Femur (tissue), 1 donor: ENCODE data around the gene AGAP1.

Experiments
- DNase-seq: peaks from one replicate; pipeline ENCODE4 v3.0.0-alpha.2; 2017

AGAP1 gene

DNA sequence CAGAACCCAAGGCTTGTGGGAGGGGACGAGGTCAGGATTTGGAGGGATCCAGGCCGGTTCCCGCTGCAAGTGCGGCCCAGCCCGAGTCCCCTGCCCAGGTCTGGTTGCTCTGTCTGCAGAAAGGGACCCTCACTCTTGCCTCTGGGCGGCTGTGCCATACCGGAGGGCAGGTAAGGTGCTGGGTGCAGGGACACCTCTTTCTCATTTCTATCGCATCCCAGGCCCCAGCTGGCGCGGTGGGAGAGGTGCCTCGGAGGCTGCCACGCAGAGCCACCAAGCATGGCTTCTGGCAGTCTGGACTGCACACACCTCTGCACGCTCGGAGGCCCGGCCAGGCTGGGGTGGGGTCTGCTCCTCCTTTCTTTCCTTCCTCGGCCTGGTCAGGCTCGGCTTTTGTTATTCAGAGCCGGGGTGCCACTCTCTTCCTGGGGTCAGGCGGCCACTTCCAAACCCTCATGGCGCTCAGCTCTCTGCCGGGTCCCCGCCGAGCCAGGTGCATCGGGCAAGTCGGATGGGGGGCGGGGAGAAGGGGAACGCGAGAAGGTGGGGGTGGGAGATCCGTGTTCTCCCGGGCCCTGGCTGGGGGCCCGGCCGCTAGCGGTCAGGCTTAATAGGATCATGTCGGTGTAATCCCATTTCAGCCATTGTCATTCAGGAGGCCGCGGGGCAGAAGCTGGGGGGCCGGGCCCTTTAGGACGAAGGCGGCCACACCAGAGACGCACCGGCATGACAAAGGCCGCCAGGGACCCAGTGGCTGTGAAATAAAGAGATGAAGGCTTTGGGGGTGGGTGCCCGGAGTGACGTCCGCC is 665.3 kb downstream of the AGAP1 start:
- no peak for DNase-seq

DNA sequence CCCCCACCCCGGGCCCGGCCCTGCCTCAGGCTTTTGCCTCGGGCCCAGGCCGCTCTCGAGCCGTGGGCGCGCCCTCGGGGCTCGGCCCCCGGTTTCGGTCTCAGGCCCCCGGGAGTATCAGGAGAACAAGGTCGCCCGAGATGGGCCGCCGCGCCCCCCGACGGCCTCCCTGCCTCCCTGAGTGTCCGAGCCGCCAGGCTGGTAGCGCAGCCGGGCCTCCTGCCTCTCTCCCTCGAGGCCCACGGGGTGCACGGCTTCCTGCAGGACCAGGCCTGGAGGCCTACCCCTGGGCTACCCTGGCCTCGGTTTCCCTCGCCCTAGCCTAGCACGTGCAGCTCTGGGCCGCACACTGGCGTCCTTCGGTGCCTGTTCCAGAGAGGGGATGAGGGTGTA is 665.9 kb downstream of the AGAP1 start:
- no peak for DNase-seq

DNA sequence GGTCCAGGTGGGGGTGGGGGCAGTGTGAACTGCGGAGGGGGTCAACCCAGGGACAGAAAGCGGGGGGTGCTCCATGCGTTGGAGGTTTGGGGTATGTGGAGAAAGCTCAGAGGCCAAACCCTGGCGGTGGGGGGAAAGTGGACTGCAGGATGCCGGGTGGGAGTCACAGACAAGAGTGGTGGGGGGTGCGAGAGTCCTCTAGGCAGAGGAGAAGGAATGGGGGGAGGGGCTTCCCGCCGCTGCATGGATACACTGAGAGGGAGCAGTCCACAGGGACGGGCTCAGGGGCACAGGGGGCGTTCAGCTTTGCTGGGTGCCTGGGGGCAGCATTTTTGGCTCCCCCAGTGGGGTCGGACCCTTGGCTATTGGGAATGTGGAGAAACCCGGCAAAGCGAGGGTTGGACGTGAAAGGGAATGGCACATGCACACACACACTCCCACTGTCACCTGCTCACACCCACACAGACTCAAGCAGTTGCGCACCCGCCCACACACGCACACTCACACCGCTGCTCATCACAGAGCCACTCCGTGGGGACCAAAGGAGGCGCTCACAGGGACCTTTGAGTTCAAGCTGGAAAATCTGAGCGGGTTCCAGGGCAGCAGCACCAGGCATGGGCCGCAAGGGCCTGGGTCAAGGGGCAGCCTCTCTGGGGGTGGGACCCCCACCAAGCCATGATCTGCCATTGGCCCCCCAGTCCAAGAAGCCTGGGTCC is 666.7 kb downstream of the AGAP1 start:
- no peak for DNase-seq

DNA sequence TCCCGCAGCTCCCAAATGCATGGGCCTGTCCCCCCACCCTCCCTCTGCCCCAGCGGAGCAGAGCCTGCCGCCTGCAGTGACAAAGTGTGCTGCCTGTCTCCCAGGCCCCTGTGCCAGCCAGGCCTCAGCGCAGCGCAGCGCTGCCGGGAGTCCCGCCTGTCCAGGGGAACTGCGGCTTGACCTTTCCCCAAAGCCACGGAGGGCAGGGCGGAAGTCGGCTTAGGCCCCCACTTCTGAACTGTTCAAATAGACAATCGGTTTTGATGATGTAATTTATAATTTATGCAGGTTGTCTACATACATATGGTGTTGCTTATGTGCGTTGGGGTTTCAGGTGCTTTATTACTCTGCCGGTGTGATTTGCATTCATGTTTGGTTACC is 667.2 kb downstream of the AGAP1 start:
- DNase-seq = no peak

DNA sequence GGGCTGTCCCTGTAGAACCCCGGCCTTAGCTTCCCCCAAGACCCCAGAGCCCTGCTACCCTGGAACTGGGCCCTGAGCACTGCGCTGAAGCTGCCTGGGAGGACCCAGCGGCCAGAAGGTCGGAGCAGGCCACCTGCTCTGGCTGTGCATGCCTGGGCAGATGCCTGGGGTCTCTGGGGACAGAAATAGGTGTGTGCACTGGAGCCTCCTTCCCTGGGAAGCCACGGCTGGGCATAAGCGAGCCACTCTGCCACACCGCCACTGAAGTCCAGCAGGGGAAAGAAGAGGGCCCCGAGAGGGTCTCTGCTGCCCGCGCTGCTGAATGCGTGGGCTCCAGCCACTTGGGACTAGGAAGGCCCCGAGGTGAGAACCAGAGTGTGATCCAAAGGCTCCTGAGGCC is 667.7 kb downstream of the AGAP1 start:
- no peak for DNase-seq

DNA sequence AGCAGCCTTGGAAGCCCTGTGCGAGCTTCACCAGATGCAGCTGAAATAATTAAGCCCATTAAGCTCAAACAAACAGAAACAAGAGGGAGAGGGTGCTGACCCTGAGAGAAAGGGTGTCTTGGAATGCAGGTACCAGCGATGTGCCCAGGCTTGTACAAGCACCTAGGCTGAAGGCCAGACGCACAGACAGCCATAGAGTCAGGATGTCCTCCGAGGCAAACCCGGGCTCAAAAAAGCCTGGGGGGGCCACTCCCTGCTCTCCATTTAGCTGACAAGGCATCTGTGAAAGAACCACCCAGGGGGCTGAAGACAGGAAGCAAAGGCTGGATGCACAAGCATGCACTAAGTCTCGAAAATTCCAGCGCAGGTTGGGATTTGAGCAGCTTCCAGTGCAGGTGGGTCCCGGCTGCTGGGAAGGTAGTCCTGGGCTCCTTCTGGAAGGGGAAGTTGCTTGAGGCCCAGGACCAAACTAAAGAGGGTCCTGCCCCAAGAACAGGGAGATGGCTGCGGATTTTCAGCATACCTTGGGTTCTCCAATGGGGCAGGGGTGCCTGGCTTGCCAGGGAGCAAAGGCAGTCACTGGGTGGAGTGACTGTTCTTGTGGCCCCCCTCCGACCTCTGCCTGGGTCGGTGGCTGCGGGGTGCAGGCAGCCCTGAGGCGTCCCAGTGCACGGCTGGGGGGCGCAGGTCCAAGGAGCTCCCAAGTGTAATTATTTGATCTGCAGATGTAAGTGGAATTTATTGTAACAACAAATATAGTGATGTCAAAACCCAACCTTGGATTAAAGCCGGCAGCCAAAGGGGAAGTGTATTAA is 668.4 kb downstream of the AGAP1 start:
- no peak for DNase-seq

DNA sequence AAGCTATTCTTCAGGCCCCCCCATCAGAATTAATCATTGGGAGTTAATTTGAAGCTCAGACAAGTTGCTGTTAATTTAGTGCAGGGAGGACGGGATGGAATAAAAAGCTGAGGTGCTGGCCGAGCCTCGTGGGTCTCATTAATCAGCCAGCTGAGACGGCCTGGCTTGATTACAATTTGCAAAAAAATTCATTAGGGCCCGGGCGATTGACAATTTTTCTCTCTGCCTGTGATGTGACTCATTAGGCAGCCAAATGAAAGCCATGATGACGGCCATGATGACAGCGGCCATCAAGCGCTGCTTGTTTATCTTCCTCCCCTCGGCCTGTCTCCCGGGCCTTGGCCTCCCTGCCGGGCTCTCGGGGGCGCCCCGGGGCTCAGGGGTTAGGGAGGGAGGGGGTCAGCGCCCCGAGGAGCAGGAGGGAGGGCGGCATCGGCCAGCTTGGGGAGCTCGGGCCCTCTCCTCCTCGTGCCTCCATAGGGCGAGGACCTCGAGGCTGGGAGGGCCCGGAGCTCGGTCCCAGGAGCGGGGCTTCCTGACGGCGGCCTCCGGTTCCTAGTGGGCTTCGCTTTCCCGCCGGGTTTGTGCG is 669.1 kb downstream of the AGAP1 start:
- no peak for DNase-seq

DNA sequence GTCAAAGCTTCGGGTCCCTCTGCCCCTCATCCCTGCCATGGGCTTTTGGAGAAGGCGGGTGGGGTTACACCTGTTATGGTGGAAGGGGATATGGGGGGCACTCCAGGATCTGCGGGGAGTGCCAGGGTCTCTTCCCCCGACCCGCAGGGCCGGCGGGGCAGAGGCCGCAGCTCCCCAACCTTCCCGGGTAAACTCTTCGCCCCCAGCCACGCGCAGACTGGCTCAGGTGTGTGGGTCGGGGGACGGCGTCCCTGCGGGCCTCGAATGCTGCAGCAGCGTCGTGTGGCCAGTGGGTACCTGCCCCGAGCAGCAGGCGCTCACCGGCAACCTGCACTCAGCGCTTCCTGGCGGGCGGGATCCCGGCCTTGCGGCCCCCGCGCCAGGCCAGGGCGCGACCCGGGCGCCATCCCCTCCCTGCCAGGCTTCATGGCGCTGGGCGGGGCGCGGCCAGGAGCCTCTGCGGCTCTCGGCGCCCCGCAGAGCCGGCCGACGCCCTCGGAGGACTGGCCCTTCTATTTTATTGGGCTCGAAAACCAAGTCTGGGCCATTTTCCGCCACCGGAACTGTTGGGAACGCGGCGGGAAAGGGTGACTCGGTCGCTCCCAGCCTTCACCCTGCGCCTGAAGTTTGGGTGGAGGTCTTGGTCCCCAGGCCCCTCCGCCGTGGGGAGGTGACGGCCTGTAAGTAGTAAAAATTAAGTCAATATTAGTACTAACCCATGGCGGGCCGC is 669.8 kb downstream of the AGAP1 start:
- no peak for DNase-seq

DNA sequence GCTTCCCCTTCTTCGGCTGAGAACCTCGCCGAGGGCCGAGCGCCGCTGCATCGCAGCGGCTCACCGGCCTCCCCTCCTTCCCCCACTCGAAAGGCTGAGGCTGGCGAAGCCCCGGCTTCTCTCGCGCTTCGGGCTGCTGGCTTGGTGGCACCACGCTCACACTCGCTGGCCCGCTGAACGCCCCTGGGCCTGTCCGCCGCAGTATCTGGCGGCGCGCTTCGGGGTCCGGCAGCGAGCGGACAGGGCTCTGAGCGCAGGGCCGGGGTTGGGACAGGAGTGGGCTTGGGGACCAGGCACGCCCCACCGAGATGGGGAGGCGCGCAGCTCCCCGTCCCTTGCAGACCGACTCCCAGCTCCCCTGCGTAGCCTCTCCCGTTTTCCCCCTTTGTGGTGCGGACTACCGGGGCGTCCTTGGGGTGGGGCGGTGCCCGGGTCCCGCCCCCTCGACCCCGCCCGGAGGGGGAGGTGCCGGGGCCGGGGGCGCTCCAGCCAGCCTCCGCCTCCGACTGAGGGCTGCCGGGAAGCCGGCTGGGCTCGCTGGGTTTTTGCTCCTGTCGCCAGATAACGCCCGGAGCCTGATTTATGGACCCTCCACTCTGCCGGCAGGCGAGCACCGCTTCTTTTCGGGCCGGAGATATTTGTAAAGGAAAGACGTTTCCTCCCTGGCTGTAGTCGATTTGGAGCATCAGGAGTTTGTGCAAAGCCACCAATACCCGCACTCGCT is 670.5 kb downstream of the AGAP1 start:
- DNase-seq = peak; percentile 43

DNA sequence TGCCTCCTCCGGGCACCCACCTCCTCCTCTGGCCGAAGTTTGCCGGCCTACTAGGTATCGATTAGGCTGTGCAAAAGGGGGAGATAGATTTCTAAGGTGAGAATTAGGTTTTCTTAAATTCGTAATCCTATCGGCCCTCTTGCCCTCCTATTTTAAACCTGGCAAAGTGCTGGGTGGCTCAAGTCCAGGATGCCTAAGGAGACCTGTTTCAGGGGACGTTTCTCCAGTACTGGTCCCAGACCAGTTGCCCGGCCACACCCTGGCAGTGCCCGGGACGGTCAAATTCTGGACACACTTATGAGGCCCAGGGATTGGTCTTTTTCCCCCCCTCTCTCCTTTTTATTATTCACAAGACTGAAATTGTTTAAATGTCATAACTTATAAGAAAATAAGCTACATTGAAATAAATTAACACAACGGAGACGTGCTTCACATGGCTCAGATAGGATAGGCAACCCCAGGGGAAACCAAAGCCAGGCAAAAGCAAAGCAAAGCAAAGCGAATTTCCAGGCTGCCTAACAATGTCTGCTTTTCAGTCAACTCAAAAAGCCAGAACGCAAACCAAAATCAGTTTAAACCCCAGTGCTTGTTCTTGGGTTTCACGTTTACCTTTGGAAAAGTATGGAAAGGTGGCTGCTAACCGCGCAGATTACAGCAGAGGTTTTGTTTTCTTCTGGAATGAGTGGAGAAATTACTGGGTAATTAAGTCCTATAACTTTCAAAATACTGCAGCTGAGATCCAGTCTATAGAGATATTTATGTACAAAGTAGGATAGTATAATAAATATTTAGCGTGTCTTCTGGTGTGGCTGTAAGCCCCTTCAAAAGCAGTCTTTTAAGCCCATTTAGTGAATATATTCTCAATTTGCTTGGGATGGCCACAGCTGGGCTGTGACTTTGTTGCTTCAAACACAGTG is 671.3 kb downstream of the AGAP1 start:
- no peak for DNase-seq

DNA sequence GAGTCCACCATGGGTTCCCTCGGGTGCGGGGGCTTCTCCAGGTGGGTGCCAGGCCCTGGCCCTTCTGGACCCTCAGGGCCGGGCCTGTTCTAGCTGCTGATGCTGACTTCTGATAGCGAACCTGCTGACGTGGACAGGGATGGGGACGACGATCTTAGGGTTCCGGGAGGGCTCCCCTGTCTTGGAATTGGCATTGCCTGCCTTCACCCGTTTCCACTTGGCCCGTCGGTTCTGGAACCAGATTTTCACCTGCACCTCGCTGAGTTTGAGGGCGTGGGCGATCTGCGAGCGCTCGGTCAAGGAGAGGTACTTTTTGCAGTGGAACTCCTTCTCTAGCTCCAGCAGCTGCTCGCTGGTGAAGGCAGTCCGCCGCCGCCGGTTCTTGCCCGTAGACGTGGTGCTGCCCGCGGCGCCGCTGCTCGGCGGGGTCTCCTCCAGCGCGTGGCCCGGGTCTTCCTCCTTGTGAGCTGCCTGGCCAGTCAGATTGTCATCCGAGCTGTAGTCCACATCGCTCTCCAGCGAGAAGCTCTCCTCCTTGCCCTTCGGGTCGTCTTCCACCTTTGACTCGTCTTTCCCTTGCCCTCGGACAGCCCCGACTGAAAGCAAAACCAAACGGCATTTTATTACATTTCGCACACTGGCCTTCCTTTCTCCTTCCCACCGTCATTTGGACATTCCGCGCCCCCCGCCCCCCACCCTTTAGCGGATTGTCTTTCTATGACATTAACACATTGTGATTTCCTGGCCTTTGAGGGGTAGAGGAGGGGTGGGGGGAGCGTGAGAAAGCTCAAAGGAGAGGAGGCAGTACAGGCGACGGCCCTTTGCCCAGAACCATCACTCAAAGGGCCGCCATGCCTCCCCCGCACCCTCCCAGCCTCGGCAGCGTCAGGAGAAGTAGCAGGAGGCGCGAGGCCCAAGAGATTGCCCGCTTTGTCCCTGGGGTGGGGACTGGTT is 672.3 kb downstream of the AGAP1 start:
- DNase-seq = no peak

DNA sequence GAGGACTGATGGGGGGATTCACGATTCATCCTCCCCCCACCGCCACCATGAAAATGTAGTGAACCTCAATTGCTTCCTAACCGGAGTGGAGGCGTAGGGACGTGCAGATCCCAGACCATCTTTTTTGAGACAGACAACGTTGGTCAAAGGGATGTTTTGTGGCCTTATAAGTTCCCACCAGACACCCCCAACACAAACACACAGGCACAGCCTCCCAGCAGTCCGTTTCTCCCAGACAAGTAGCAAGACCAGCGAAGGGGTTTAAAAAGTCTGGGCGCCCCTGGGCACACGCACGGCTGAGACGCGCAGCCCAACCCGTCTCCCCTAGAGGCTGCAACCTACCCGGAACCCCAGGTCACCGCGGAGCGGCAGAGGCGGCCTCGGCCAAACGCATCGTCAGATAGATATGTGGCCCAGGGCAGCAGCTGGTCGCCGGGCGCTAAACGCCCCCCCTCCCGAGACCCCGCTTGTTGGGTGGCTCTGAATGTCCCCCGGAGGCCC is 673.0 kb downstream of the AGAP1 start:
- DNase-seq = no peak

DNA sequence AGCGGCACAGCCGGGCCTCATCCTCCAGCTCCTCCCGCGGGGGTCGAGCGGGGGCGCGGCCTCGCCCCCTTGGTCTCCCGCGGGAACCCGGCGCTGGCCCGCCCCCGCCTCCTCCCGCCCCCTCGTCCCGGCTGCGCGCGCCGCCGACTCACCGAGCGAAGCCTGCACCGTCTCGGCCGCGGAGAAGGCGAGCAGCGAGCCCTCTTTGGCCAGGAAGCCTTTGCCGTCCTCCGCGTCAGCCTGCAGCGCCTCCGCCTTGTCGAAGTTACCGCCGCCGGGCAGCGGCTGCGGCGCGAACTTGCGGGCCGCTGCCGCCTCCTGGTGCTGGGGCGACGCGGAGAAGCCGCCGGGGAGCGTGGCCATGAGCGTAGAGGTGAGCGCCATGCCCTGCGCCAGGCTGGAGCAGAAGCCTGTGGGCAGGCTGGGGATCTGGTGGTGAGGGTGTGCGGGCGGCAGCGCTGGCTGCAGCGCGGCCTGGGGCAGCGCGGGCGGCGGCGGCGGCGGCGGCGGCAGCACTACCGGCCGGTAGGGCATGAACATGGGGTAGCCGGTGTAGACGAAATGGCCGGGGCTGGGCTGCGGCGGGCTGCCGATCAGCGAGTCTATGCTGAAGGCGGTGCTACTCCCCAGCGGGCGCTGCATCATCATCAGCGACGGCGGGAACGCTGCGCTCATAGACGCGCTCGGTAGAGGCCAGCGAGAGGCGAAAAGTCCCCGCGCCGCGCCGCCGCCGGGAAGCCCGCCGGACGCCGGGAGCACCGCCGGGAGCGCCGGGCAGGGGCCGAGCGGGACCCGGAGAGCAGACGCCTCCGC is 673.7 kb downstream of the AGAP1 start:
- DNase-seq = no peak

DNA sequence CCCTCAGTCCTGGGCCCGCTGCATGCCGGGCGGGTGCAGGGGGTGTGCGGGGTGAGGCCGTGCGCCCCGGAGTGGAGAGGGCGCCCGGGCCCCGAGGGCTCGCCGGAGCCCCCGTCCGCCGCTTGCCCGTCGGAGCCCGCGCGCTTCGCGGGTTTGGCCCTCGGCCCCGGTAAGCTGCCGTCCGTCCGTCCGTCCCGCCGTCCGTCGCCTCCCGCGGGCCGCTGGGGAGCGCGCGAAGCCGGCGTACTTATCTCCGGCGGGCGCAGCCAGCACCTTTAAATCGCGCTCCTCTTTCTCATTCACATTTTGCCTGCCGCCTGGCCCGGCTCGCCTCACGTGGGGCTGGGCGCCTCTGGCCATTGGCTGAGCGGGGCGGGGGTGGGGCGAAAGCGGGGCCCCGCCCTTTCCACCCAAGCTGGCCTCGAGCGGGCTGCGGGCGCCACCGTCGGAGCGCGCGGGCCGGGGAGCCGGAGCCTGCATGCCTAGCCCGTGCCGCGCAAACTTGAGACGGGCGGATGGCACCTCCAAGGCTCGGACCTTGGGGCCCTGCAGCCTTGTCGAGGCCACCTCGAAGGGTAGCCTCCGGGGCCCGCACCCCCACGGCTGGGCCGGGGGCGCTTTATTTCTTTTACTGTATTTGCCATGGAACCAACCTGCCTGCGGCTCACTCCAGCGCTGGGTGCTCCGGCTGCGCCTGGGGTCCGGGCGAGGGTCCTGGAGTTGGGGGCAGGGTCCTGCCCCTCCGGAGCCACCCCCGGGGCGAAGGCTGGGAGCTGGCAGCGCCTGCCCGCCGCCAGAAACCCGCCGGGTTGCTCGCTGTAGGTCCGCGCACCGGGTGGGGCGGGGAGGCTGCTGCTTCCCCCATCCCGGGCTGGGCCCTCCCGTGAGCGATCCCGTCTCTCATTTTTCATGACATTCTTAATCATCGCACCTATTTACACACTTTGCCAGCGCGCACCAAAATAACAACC is 674.6 kb downstream of the AGAP1 start, which contains the start of gene GBX2:
Gene GBX2 (minus strand): TSS at position 277 of the 971 bp plus-strand sequence. CDS start 415 bp downstream, outside the sequence.
- peak; percentile 75 for DNase-seq

DNA sequence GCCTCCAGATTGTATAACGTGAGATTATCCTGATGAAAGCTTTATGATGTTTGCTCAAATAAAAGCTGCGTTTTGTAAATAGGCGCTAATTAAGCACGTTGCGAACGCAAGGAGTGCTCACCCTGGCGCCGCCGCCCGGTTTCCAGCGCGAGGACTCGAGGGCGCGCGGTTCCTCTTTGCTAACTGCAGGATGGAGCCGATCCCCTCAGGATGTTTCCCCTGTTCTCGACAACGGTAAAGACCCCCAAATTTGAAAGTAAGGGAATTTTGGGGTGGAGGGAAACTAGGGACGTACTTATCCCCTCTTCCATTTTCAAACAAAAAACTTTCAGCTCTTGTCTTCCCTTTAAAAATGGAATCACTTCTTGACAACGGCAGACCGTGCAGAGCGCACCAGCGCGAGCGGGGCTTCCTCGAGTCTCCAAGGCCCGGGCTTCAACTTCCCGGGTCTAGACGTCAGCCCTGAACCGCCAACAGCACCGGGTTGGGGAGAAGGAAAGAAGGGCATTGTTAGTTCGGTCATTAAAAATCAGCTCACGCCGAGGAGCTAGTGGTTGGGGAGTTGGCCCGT is 675.4 kb downstream of the AGAP1 start:
- DNase-seq = no peak

DNA sequence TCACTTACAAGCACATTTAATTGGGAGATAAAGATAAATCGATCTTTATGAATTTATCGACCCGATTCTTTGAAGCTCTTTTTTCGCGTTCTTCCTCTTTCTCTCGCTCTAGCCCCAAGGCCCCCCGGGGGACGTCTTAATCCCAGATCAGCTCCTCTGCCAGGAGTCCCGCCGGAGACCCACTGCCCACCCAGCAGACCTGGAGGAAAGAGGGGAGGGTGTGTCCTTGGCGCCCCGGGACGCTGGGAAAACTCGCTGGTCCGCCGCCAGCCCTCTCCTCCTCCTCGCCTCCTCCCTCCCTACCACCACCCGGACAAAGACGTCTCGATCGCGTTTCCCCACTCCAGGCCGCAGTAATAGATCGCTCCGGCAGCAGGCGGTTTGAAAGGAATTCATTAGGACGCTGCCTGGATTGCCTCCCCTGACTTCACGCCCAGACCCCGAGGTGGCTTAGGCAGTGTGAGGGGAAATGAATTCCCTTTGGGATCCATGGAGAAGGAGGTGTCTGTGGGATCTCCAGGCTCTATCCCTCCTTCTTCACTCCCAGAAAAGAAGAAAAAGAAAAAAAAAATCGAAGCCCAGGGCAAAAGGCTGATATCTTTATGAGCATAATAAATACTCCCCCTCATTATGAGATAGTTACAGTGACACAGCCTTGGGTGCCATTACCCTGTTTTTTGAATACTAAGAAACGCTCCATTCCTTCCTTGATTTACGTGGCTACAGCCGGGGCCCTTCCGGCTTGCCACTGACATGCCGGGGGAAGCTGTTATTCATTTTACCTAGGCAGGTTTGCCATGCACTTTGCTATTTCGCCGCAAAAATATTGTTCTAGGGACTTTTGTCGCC is 676.1 kb downstream of the AGAP1 start:
- DNase-seq = no peak
